Lung (tissue), 16 donors: Measurements from ENCODE around the gene SEMG2. TPM values are rescaled to one million over a fixed set of nuclear protein-coding genes. Genes with fewer than 3 reads are reported as not detected.

ENCODE experiments used
- ATAC-seq: fragments of 200-7000 bp; cut with Tn5 transposase; one replicate; pipeline ENCODE4 v1.9.1; 2020; ENCODE audit warnings: moderate number of reproducible peaks; ENCODE audit not compliant: insufficient read depth, low FRiP score
- DNase-seq, 3 donors: peaks; one replicate each; pipeline ENCODE4 v3.0.0-alpha.2; 2013 to 2017
- H3K27ac ChIP-seq, 2 donors: one replicate each; pipeline ENCODE4 v1.5.1; 2013; ENCODE audit warnings: mild to moderate bottlenecking in 2 of 2, moderate library complexity in 2 of 2, control low read depth in 1 of 2, inconsistent platforms in 1 of 2, low read depth in 1 of 2, low read length in 1 of 2
- H3K27me3 ChIP-seq, 3 donors: one replicate each; pipeline ENCODE4 v1.5.1; 2013; ENCODE audit warnings: low read length in 2 of 3; ENCODE audit not compliant: control insufficient read depth in 3 of 3, insufficient read depth in 3 of 3
- H3K36me3 ChIP-seq, 4 donors: one replicate each; pipeline ENCODE4 v1.5.1; 2013; ENCODE audit warnings: low read length in 4 of 4, mild to moderate bottlenecking in 1 of 4, moderate library complexity in 1 of 4; ENCODE audit not compliant: control insufficient read depth in 4 of 4, insufficient read depth in 4 of 4
- H3K4me1 ChIP-seq, 5 donors: one replicate each; pipeline ENCODE4 v1.5.1; 2013; ENCODE audit warnings: low read length in 5 of 5, mild to moderate bottlenecking in 2 of 5, moderate library complexity in 1 of 5; ENCODE audit not compliant: control insufficient read depth in 5 of 5, insufficient read depth in 5 of 5
- H3K4me3 ChIP-seq: one replicate; pipeline ENCODE4 v1.5.1; 2013; ENCODE audit warnings: mild to moderate bottlenecking, control low read depth, moderate library complexity
- H3K9ac ChIP-seq, 2 donors: one replicate each; pipeline ENCODE4 v1.5.1; 2013; ENCODE audit warnings: low read length in 2 of 2, control low read depth in 1 of 2; ENCODE audit not compliant: insufficient read depth in 1 of 2
- H3K9me3 ChIP-seq, 4 donors: one replicate each; pipeline ENCODE4 v1.5.1; 2013; ENCODE audit warnings: low read length in 3 of 4, mild to moderate bottlenecking in 1 of 4, moderate library complexity in 1 of 4; ENCODE audit not compliant: control insufficient read depth in 4 of 4, insufficient read depth in 3 of 4
- WGBS, 2 donors: extraction: QIAGEN DNeasy Blood & Tissue Kit; methylation state at CpG; one replicate each; pipeline ENCODE4 v1.1.7; 2013; 5-methylcytosine and 5-hydroxymethylcytosine counted together
- long read RNA-seq, 5 donors: transcript quantifications; one replicate each; lab custom pipeline, GENCODE V29; 2026
- polyA plus RNA-seq, 2 donors: library from polyadenylated mRNA; stranded (reverse); fragments of 200-250 nt; gene quantifications; one replicate each; pipeline ENCODE4 v1.2.1, GENCODE V29; 2013
- total RNA-seq, 2 donors: library from RNA; depleted of rRNA in 1 of 2; stranded (reverse); fragments of >200 nt in 1 of 2; gene quantifications; one replicate each; pipeline ENCODE4 v1.2.1, GENCODE V29; 2014 to 2021
- TF ChIP-seq, protein P1 (sequence below): IDR thresholded peaks from 2 replicates; pipeline ENCODE4 v1.5.1; 2012; ENCODE audit warnings: mild to moderate bottlenecking; ENCODE audit errors: control extremely low read depth, extremely low read depth
- donor health status: control.
- donor health status: control.
- donor health status: Bipolar disorder and iron deficiency.
- donor health status: healthy.
- donor health status: DM: yes; HTN: yes; CAD: no.

Gene SEMG2, protein sequence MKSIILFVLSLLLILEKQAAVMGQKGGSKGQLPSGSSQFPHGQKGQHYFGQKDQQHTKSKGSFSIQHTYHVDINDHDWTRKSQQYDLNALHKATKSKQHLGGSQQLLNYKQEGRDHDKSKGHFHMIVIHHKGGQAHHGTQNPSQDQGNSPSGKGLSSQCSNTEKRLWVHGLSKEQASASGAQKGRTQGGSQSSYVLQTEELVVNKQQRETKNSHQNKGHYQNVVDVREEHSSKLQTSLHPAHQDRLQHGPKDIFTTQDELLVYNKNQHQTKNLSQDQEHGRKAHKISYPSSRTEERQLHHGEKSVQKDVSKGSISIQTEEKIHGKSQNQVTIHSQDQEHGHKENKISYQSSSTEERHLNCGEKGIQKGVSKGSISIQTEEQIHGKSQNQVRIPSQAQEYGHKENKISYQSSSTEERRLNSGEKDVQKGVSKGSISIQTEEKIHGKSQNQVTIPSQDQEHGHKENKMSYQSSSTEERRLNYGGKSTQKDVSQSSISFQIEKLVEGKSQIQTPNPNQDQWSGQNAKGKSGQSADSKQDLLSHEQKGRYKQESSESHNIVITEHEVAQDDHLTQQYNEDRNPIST
- total RNA-seq (not detected), polyA plus RNA-seq (not detected)
- long read RNA-seq, donor 1 = 0 reads
- long read RNA-seq, donor 2 = 0 reads
- long read RNA-seq, donor 3 = 0 reads
- long read RNA-seq, donor 4 = 0 reads
- long read RNA-seq, donor 5 = 0 reads

GRCh38 chr20:45221076-45221475 is at the start of gene SEMG2:
TSS of gene SEMG2 (plus strand) at chr20:45221373. CDS start at chr20:45221390, 17 bp downstream.
- Histone ChIP-seq H3K9me3 (no peaks in the 10 kb centered on the region), H3K4me3 (no peak within 1 kb of the TSS), H3K4me1 (peaks cover 0 to 2% (median 0%) of the 10 kb centered on the region in 5 donors), H3K27ac (no peak within 1 kb of the TSS), H3K27me3 (peaks cover 0 to 16% (median 5%) of the 10 kb centered on the region in 3 donors), H3K36me3 (no peaks in the 10 kb centered on the region), H3K9ac (no peak within 1 kb of the TSS)
- 94 to 97% methylated on average over 4 of the region's 4 CpGs for WGBS, 2 donors
- ATAC-seq (no peak), DNase-seq (no peak)
- TF ChIP-seq, protein P1, sequence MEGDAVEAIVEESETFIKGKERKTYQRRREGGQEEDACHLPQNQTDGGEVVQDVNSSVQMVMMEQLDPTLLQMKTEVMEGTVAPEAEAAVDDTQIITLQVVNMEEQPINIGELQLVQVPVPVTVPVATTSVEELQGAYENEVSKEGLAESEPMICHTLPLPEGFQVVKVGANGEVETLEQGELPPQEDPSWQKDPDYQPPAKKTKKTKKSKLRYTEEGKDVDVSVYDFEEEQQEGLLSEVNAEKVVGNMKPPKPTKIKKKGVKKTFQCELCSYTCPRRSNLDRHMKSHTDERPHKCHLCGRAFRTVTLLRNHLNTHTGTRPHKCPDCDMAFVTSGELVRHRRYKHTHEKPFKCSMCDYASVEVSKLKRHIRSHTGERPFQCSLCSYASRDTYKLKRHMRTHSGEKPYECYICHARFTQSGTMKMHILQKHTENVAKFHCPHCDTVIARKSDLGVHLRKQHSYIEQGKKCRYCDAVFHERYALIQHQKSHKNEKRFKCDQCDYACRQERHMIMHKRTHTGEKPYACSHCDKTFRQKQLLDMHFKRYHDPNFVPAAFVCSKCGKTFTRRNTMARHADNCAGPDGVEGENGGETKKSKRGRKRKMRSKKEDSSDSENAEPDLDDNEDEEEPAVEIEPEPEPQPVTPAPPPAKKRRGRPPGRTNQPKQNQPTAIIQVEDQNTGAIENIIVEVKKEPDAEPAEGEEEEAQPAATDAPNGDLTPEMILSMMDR = no peak

GRCh38 chr20:45173522-45173921 is 47.7 kb upstream of the SEMG2 start:
- Histone ChIP-seq H3K9ac (no peak overlapping the region), H3K4me3 (no peak overlapping the region), H3K27ac (no peak overlapping the region), H3K27me3 (no peaks in the 10 kb centered on the region), H3K36me3 (no peaks in the 10 kb centered on the region), H3K9me3 (no peaks in the 10 kb centered on the region), H3K4me1 (no peaks in the 10 kb centered on the region)
- ATAC-seq = no peak
- DNase-seq = no peak
- WGBS, 2 donors = 15 to 21% methylated on average over 1 of the region's 1 CpG
- TF ChIP-seq, protein P1 = no peak

DNA sequence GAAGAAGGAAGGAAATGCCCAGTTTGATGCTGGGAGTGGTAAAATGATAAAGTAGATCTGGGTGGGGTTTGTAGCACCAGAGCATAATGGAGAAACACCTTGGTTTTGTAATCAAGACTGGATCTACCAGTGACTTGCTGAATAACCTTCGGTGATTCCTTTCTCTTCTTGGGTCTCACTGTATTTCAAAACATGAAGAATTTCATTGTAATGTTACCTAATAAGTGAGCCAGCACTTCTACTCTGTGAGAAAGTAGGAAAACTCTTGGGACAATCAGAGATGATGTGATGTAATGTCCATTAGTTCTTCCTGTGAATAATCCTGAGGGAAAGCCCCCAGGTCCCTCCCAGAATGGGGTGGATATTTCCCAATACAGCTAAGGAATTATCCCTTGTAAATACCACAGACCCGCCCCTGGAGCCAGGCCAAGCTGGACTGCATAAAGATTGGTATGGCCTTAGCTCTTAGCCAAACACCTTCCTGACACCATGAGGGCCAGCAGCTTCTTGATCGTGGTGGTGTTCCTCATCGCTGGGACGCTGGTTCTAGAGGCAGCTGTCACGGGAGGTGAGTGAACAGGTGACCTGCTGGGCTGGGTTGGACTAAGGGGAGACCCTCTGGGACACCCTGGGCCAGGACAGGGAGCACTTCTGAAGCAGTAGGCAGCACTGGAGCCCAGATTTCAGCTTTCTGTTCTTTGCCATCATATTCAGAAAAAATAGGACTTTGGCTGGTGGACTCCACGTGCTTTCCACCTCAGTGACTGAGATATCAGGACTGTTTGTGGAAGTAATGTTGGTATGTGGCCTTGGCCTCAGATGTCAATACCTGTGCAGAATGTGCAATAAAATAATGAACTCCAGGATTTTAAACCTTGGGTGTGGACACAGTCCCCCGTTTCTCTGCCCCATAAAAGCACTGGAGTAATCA is 46.5 kb upstream of the SEMG2 start, which contains the start of gene PI3:
Gene PI3 (plus strand): TSS at position 469 of the 931 bp plus-strand sequence. CDS start 21 bp downstream, at position 490.
- Histone ChIP-seq H3K9ac (no peak within 1 kb of the TSS), H3K36me3 (no peaks in the 10 kb centered on the region), H3K4me3 (no peak within 1 kb of the TSS), H3K27me3 (no peaks in the 10 kb centered on the region), H3K9me3 (no peaks in the 10 kb centered on the region), H3K27ac (no peak within 1 kb of the TSS), H3K4me1 (no peaks in the 10 kb centered on the region)
- WGBS, 2 donors = 58 to 65% methylated on average over 8 of the region's 8 CpGs
- ATAC-seq (peak; percentile 58), DNase-seq (no peak)
- TF ChIP-seq, protein P1 = no peak
